ENCODE measurements around the gene FOLR2. TPM values are rescaled to one million over a fixed set of nuclear protein-coding genes. Genes with fewer than 3 reads are reported as not detected.
A peak's percentile ranks its signal among the peaks of the same experiment; 100 is the strongest.

Gene FOLR2
- total and polyA plus RNA-seq, 2 of the 8 experiments (the other 6 are each of a cell fraction or from before 2014, with no cell fraction given): not detected

- peak within 1 kb of the TSS; percentile 93 for H3K56ac ChIP-seq (replicated peaks; ENCODE audit: insufficient read length, low read depth, low read length)
- H2BK15ac ChIP-seq (ENCODE audit: low read length): peak within 1 kb of the TSS; percentile 92
- FAIRE-seq (no peak), DNase-seq (ENCODE audit: low read depth in 1 of 2, low spot score in 2 of 2) (peak in 1 of 2 experiments; percentile 61)
- CTCF ChIA-PET (ENCODE audit: partially characterized antibody): interaction anchor here (0.6 to 8.3 kb wide), 5 partner anchors 12 to 206 kb away, joined by 3 to 72 read pairs (median 3); no protein-coding TSS in a partner anchor
- peaks cover 6 to 13% of the 10 kb centered on the region in 2 experiments for H4K20me1 ChIP-seq (replicated peaks in 1 of 2; ENCODE audit: control insufficient read depth in 1 of 2, insufficient read depth in 2 of 2, low read length in 2 of 2)
- H3K4ac ChIP-seq (replicated peaks; ENCODE audit: insufficient read length, low read depth, low read length): peak within 1 kb of the TSS; percentile 57
- H3K79me2 ChIP-seq (ENCODE audit: control insufficient read depth in 1 of 2, insufficient read depth in 2 of 2, low read length in 2 of 2): peaks cover 0 to 11% of the 10 kb centered on the region in 2 experiments; a peak in 2 of 4 replicates
- peak within 1 kb of the TSS; percentile 81 for H2BK5ac ChIP-seq (ENCODE audit: low read depth, low read length)
- peaks cover 6% of the 10 kb centered on the region for H3K79me1 ChIP-seq (ENCODE audit: low read depth, low read length)
- H3K4me2 ChIP-seq (ENCODE audit: insufficient read depth in 1 of 2, low read depth in 2 of 2, low read length in 2 of 2): peak within 1 kb of the TSS; percentile 84 to 95
- TF ChIP-seq RFX5 (IDR thresholded peaks at IDR 0.05; ENCODE audit: borderline replicate concordance, low read depth, low read length) (no peak), SP1 (IDR thresholded peaks at IDR 0.05; ENCODE audit: low read depth, low read length) (no peak), POLR2A (IDR thresholded peaks at IDR 0.05; ENCODE audit: control extremely low read depth in 1 of 2, low read depth in 2 of 2, low read length in 2 of 2) (peak in 1 of 2 experiments; percentile 17; a peak in 1 of 3 replicates), BRCA1 (IDR thresholded peaks at IDR 0.05; ENCODE audit: low read depth, low read length) (no peak), TAF1 (IDR thresholded peaks at IDR 0.05; ENCODE audit: low read depth, low read length) (peak; percentile 54; the same call in 1 of the 2 replicates), KDM4A (IDR thresholded peaks at IDR 0.05; ENCODE audit: low read depth, low read length, severe bottlenecking) (peak; percentile 15), RNF2 (IDR thresholded peaks at IDR 0.05; ENCODE audit: borderline replicate concordance, low read depth, low read length, missing control alignments, poor library complexity, severe bottlenecking) (peak; percentile 40), SUZ12 (IDR thresholded peaks at IDR 0.05; ENCODE audit: low read length) (peak; percentile 15; the same call in 1 of the 2 replicates), NRF1 (IDR thresholded peaks at IDR 0.05; ENCODE audit: low read depth, low read length) (no peak), SIN3A (conservative IDR thresholded peaks at IDR 0.05 in 1 of 2, IDR thresholded peaks at IDR 0.05 in 1 of 2; ENCODE audit: low read depth in 1 of 2, low read length in 2 of 2) (peak in 1 of 2 experiments; percentile 44; a peak in 1 of 4 replicates)
- peaks cover 10 to 11% (median 11%) of the 10 kb centered on the region in 4 experiments; a peak in 6 of 7 replicates for H3K4me1 ChIP-seq (replicated peaks in 1 of 4; ENCODE audit: control insufficient read depth in 3 of 4, insufficient read depth in 4 of 4, low read length in 3 of 4)
- no peak within 1 kb of the TSS for H2AK5ac ChIP-seq (ENCODE audit: low read depth, low read length)
- H3K27me3 ChIP-seq (replicated peaks in 1 of 4; ENCODE audit: control insufficient read depth in 3 of 4, extremely low read depth in 1 of 4, insufficient read depth in 3 of 4, low read length in 3 of 4): no peaks in the 10 kb centered on the region
- H3K23me2 ChIP-seq (ENCODE audit: low read depth, low read length): peaks cover 15% of the 10 kb centered on the region
- no peak within 1 kb of the TSS for H2AFZ ChIP-seq (ENCODE audit: low read length)
- peak within 1 kb of the TSS; percentile 84 for H4K91ac ChIP-seq (replicated peaks; ENCODE audit: insufficient read length, low read length)
- H3K9ac ChIP-seq (replicated peaks in 1 of 4; ENCODE audit: extremely low read depth in 1 of 4, low read depth in 3 of 4, low read length in 3 of 4): peak within 1 kb of the TSS; percentile 58 to 91 (median 67); a peak in 6 of 7 replicates
- H2BK20ac ChIP-seq (ENCODE audit: low read length): no peak within 1 kb of the TSS
- H2BK120ac ChIP-seq (replicated peaks; ENCODE audit: low read depth, low read length): peak within 1 kb of the TSS; percentile 11
- H4K5ac ChIP-seq (ENCODE audit: insufficient read length, low read depth, low read length): no peak within 1 kb of the TSS
- peak within 1 kb of the TSS; percentile 90 for H3K18ac ChIP-seq (ENCODE audit: extremely low read depth, low read length)
- H3K4me3 ChIP-seq (ENCODE audit: extremely low read depth in 1 of 4, insufficient read depth in 2 of 4, low read depth in 3 of 4, low read length in 4 of 4): peak within 1 kb of the TSS; percentile 69 to 89 (median 84)
- WGBS, 2 experiments (ENCODE audit: extremely low coverage in 1 of 2, insufficient coverage in 1 of 2, insufficient read length in 1 of 2, insufficient replicate concordance in 2 of 2, low coverage in 1 of 2, low lambda C conversion rate in 2 of 2, missing lambda C conversion rate in 1 of 2): 3% methylated on average over 34 of the region's 81 CpGs; no CpG with 5 or more reads in 1 of the 2 experiments
- H3K27ac ChIP-seq (ENCODE audit: low read depth, low read length): peak within 1 kb of the TSS; percentile 60; the same call in 1 of the 2 replicates
- H4K8ac ChIP-seq (ENCODE audit: extremely low read depth, insufficient read depth, low read length): peak within 1 kb of the TSS; percentile 68
- POLR2A ChIA-PET (ENCODE audit: partially characterized antibody): interaction anchor here (0.6 to 9.9 kb wide), 13 partner anchors 9 to 557 kb away, joined by 3 to 160 read pairs (median 3); partner anchors contain the start of genes ANAPC15, FOLR2 and PHOX2A
- no peak within 1 kb of the TSS for H3K14ac ChIP-seq (ENCODE audit: insufficient read length)
- H3K36me3 ChIP-seq (ENCODE audit: control insufficient read depth in 2 of 4, insufficient read depth in 4 of 4, low read length in 3 of 4): peaks cover 8 to 17% (median 14%) of the 10 kb centered on the region in 4 experiments; a peak in 7 of 8 replicates
- H2BK12ac ChIP-seq (ENCODE audit: low read depth, low read length): peak within 1 kb of the TSS; percentile 87; the same call in 1 of the 2 replicates
- H3K23ac ChIP-seq (ENCODE audit: insufficient read length): no peak within 1 kb of the TSS
- no peaks in the 10 kb centered on the region for H3K9me3 ChIP-seq (ENCODE audit: insufficient read depth in 2 of 2, low read depth in 1 of 2, low read length in 1 of 2)
Observed at GRCh38 chr11:72224564-72225410, 8.2 kb downstream of the FOLR2 start, which contains the start of gene INPPL1. Gene INPPL1 (plus strand): TSS chr11:72224767. CDS start chr11:72224985, 218 bp downstream.

Measured in H1 (cell line).